Measurements from ENCODE around the gene SORCS2. TPM values are rescaled to one million over a fixed set of nuclear protein-coding genes. Genes with fewer than 3 reads are reported as not detected.

The SORCS2 gene
- not detected in 2 replicates for total RNA-seq (2022)
- percentile 4 among the genes with signal in this experiment for Bru-seq, nascent RNA
- BruChase-seq, experiment 1, labeled RNA remaining after a 6-hour chase: percentile 9 among the genes with signal in this experiment
- BruChase-seq, experiment 2, labeled RNA remaining after a 2-hour chase: percentile 5 among the genes with signal in this experiment
- long read RNA-seq: 0 reads

- intact Hi-C loops (cut with micrococcal nuclease; ENCODE audit: unreplicated experiment): loop anchor here (5.0 kb wide), 1 partner anchor 270 kb away; no protein-coding TSS in a partner anchor
- peak; percentile 74 for DNase-seq
- no TSS peak for BruUV-seq (replicated peaks)
- peak; percentile 43 for TF ChIP-seq CTCF (IDR thresholded peaks at IDR 0.05; ENCODE audit: unreplicated experiment)
- no peak within 1 kb of the TSS for H3K4me3 Mint-ChIP-seq (ENCODE audit: low read depth, unreplicated experiment)
- H3K27me3 Mint-ChIP-seq (ENCODE audit: unreplicated experiment): peaks cover 75% of the 10 kb centered on the region
- H3K9me3 Mint-ChIP-seq (ENCODE audit: low read depth, unreplicated experiment): no peaks in the 10 kb centered on the region
- no peaks in the 10 kb centered on the region for H3K4me1 Mint-ChIP-seq (ENCODE audit: low read depth, unreplicated experiment)
- no peaks in the 10 kb centered on the region for H3K36me3 Mint-ChIP-seq (ENCODE audit: insufficient read depth, unreplicated experiment)
- no peak within 1 kb of the TSS for H3K27ac Mint-ChIP-seq (ENCODE audit: unreplicated experiment)
- CTCF ChIA-PET: interaction anchor here (1.2 kb wide), 1 partner anchor 143 kb away, joined by 5 read pairs; no protein-coding TSS in a partner anchor
These were observed at the start of gene SORCS2 for GRCh38 chr4:7192252-7193029. Gene SORCS2 (plus strand): TSS chr4:7192538.

DNA sequence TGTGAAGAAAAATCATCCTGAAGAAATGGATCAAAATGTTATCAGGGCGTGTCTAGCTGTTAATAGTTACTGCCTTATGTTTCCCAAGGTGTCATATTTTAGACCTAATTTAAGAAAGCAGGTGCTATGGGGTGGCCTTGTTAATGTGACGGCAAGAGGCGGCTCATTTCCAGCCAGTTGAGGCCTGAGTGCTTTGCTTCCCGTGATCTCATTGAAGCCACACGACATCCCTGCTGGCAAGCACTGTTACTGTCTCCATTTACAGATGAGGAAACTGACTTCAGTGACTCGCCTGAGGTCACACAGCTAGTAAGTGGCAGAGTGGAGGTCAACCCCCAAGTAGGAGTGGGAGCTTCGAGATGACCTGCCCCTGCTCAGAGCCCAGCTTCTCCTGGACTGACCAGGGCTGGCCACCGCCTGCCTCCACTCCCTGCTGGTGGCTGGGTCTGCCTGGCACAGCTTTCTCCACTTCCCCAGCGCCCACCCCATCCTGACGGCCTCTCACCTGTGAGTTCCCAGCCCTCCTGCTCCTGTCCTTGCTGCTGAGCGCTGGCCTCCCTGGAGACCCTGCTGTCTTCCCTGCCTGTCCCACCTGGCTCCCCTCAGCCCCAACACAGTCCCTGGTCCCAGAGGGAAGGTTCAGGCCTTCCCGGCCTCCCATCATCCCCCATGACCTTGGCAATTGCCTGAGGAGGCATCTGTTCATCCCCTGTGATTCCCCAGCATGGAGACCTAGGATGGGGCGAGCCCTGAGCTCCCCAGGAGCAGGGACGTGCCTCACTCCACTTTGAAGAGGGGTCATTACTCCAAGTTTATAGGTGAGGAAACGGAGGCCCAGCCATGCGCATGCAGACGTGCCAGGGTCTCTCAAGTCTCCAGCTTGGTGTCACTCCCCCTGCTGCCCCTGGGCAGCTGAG is 47.7 kb upstream of the SORCS2 start:
- H3K27ac Mint-ChIP-seq (ENCODE audit: unreplicated experiment): no peak overlapping the region
- TF ChIP-seq CTCF (IDR thresholded peaks at IDR 0.05; ENCODE audit: unreplicated experiment): no peak
- no peaks in the 10 kb centered on the region for H3K9me3 Mint-ChIP-seq (ENCODE audit: low read depth, unreplicated experiment)
- H3K27me3 Mint-ChIP-seq (ENCODE audit: unreplicated experiment): peaks cover 67% of the 10 kb centered on the region
- H3K4me3 Mint-ChIP-seq (ENCODE audit: low read depth, unreplicated experiment): no peak overlapping the region
- CTCF ChIA-PET: no interaction called here
- no peak for DNase-seq
- no peaks in the 10 kb centered on the region for H3K36me3 Mint-ChIP-seq (ENCODE audit: insufficient read depth, unreplicated experiment)
- intact Hi-C loops (cut with micrococcal nuclease; ENCODE audit: unreplicated experiment): no loop called here
- no TSS peak for BruUV-seq (replicated peaks)
- no peaks in the 10 kb centered on the region for H3K4me1 Mint-ChIP-seq (ENCODE audit: low read depth, unreplicated experiment)

DNA sequence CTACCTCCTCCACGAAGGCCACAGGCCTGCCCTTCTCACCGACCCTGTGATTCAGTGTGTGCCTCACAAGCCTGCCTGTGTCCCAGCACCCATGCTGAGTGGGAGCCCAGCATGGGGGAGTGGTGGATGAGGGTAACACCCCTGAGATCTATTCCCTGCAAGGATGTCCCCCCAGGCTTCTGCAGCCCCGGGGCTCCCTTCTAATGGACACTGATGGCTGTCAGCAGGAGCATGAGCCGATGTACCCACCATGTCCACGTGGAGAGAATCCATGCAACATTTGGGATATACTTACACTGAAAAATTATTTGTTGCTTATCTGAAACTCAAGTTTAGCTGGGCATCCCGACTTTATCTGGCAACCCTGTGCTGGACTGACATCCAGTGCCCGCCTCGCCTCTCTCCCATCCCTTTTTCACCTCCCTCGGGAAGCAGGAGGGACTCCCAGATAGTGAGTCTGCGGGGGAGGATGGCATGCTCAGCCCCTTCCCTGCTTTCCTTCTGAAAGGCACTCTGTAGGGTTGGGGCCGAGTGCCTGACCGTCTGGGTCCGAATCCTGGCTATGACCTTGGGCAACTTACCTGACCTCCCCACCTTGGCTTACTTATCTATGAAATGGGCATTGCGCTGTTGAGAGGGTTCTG is 46.9 kb upstream of the SORCS2 start:
- CTCF ChIA-PET: no interaction called here
- no peaks in the 10 kb centered on the region for H3K4me1 Mint-ChIP-seq (ENCODE audit: low read depth, unreplicated experiment)
- H3K9me3 Mint-ChIP-seq (ENCODE audit: low read depth, unreplicated experiment): no peaks in the 10 kb centered on the region
- H3K27ac Mint-ChIP-seq (ENCODE audit: unreplicated experiment): no peak overlapping the region
- H3K36me3 Mint-ChIP-seq (ENCODE audit: insufficient read depth, unreplicated experiment): no peaks in the 10 kb centered on the region
- peaks cover 67% of the 10 kb centered on the region for H3K27me3 Mint-ChIP-seq (ENCODE audit: unreplicated experiment)
- TF ChIP-seq CTCF (IDR thresholded peaks at IDR 0.05; ENCODE audit: unreplicated experiment): no peak
- intact Hi-C loops (cut with micrococcal nuclease; ENCODE audit: unreplicated experiment): no loop called here
- BruUV-seq (replicated peaks): no TSS peak
- no peak overlapping the region for H3K4me3 Mint-ChIP-seq (ENCODE audit: low read depth, unreplicated experiment)
- no peak for DNase-seq
